Subcutaneous adipose tissue (tissue), 4 donors: ENCODE data around the gene LGALS8. TPM values are rescaled to one million over a fixed set of nuclear protein-coding genes. Genes with fewer than 3 reads are reported as not detected.

Experiments
- CTCF ChIP-seq: fragments of 450-650 bp; IDR thresholded peaks from one replicate; pipeline ENCODE4 v1.5.1; 2016; ENCODE audit warnings: low read depth, mild to moderate bottlenecking, control low read depth, antibody characterized with exemption, moderate library complexity
- total RNA-seq, 4 donors: library from RNA; depleted of rRNA; stranded (reverse); fragments of >200 nt; gene quantifications; one replicate each; pipeline ENCODE4 v1.1.0, GENCODE V29; 2016

LGALS8 gene
- total RNA-seq, 4 donors from 2014 or later: 98.5 to 123 (median 115) TPM

DNA sequence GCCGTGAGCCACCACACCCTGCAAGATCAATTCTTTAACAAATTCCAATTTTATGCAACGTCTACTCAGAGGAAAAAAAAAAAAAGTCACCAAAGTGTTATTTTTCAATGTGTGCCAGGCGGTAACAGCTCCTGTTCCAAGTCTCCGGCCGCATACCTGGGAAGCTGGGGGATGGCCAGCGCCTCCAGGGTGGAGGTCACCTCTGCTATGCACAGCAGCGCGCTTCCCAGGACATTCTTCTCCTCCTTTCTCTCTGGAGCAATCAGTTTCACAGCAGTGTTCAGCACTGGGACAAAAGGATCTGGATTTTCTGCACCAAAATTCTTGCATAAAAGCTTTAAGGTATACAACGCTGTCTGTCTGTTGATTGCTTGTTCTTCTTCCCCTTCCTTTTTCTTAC lies 34.3 kb downstream of the LGALS8 start:
- TF ChIP-seq CTCF: no peak

- no peak for TF ChIP-seq CTCF
These were observed 35.1 kb downstream of the LGALS8 start for GRCh38 chr1:236558846-236559245.

DNA sequence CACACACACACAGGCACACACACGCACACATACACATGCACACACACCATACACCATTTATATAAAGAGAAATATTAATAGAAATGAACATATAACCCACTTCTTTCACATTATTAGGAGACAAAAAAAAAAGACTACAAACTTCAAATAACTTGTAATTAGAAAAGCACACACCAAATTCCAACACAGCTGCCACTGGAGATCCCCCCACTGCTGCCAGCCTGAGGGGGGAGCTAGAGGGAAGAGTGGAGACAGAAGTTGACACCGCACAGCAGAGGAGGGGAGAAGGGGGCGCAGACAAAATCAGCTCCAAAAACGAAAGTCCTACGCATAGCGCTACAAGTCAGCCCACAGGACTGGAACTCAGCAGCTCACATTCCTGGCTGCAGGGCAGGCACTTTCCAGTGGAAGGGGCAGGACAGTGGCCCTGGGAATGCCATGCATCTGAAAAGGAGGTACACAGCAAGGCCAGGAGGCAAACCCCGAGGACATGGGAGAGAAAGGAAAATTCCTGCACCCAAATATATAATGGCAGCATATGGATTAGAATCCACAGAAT lies 36.5 kb downstream of the LGALS8 start:
- no peak for TF ChIP-seq CTCF

DNA sequence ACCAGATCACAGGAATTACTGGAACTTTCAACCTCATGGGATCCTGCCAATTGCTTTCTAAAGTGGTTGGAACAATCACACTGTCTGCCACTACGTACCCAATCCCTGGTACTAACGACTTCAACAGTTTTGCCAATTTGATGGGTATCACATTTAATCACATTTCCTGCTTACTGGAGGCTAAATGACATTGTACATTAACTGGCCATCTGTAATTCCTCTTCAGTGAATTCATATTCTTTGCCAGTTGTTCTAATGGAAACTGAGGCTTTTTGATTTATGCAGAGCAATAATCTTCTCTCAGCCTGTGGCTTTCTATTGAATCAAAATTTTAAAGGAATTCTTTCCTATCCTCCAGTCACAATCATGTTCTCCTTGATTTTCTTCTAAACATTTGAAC lies 38.2 kb downstream of the LGALS8 start:
- no peak for TF ChIP-seq CTCF

- no peak for TF ChIP-seq CTCF
These were observed 41.7 kb downstream of the LGALS8 start for GRCh38 chr1:236565530-236565929.

DNA sequence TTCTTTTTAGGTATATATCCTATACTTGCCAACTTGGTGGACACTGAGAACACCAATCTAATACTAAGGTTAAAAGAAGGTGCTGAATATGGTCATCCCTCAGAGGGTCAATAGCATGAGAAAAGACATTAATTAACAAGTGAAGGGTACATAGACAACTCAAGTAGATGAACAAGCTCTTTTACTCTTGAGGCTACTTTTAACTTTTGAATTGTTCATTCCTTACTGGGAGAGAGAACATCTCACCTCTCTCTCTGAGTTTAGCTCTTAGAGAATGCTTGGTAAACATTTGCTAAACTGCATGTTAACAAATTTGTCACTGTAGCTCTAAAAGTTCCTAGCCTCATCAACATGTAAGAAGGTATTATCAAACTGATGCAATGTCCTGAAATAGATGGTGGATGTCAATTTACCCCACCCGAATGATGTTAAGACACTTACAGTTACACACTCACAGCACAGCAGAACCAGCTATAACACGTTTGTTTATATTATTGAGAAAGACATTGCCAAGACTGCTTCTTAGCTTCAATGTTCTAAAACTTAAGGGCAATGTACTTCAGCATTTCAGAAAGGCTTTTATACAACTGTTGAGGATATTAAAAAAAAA lies 44.6 kb downstream of the LGALS8 start:
- TF ChIP-seq CTCF: no peak

GRCh38 chr1:236575523-236575922 lies 51.7 kb downstream of the LGALS8 start:
- no peak for TF ChIP-seq CTCF
